Measurements from ENCODE around the gene MAP3K7.

GRCh38 chr6:90483116-90483839 is 103.6 kb downstream of the MAP3K7 start:
- TF ChIP-seq BHLHE40 (IDR thresholded peaks at IDR 0.05; ENCODE audit: borderline replicate concordance) (no peak), ARNT (IDR thresholded peaks at IDR 0.05) (no peak), PKNOX1 (IDR thresholded peaks at IDR 0.05) (no peak), FOXA1 (IDR thresholded peaks at IDR 0.05) (no peak), NFRKB (IDR thresholded peaks at IDR 0.05) (no peak)

Measured in HEK293T (cell line).